Nephron (organoid): ENCODE data around the gene PKP4.

Experiments used
- H3K27ac Mint-ChIP-seq, 3 experiments: 2 replicates each; pipeline ENCODE4 v1.8.0; 2020; ENCODE audit warnings: mixed read lengths in 3 of 3, mild to moderate bottlenecking in 2 of 3, moderate library complexity in 1 of 3
- H3K27me3 Mint-ChIP-seq: 2 replicates; pipeline ENCODE4 v1.8.0; 2021; ENCODE audit warnings: low read depth, mild to moderate bottlenecking, moderate library complexity, mixed read lengths
- H3K36me3 Mint-ChIP-seq: 2 replicates; pipeline ENCODE4 v1.8.0; 2020; ENCODE audit warnings: low read depth, mixed read lengths
- H3K4me1 Mint-ChIP-seq: 2 replicates; pipeline ENCODE4 v1.8.0; 2020; ENCODE audit warnings: mixed read lengths
- H3K4me3 Mint-ChIP-seq, 3 experiments: 2 replicates each; pipeline ENCODE4 v1.8.0; 2020; ENCODE audit warnings: mild to moderate bottlenecking in 3 of 3, mixed read lengths in 3 of 3, moderate library complexity in 2 of 3
- H3K9me3 Mint-ChIP-seq: 2 replicates; pipeline ENCODE4 v1.8.0; 2020; ENCODE audit warnings: mixed read lengths
- CTCF ChIP-seq, 3 experiments: fragments of 200-600 bp; sonication (generic); IDR thresholded peaks; one replicate each; pipeline ENCODE4 v1.5.0; 2021; ENCODE audit warnings: antibody characterized with exemption in 3 of 3; ENCODE audit not compliant: unreplicated experiment in 3 of 3

The PKP4 gene

GRCh38 chr2:158529379-158530259, 72.9 kb downstream of the PKP4 start:
- H3K4me1 Mint-ChIP-seq = no peaks in the 10 kb centered on the region
- no peak for TF ChIP-seq CTCF (IDR thresholded peaks at IDR 0.05; ENCODE audit: unreplicated experiment in 3 of 3)
- no peaks in the 10 kb centered on the region for H3K27me3 Mint-ChIP-seq
- H3K36me3 Mint-ChIP-seq = peaks cover 11% of the 10 kb centered on the region
- H3K27ac Mint-ChIP-seq = no peak overlapping the region
- peaks cover 2% of the 10 kb centered on the region for H3K9me3 Mint-ChIP-seq
- no peak overlapping the region for H3K4me3 Mint-ChIP-seq

- Mint-ChIP-seq H3K27ac (no peak overlapping the region), H3K27me3 (no peaks in the 10 kb centered on the region), H3K36me3 (peaks cover 14% of the 10 kb centered on the region), H3K4me1 (no peaks in the 10 kb centered on the region), H3K4me3 (no peak overlapping the region), H3K9me3 (peaks cover 2% of the 10 kb centered on the region)
- no peak for TF ChIP-seq CTCF (IDR thresholded peaks at IDR 0.05; ENCODE audit: unreplicated experiment in 3 of 3)
Observed at GRCh38 chr2:158530829-158531228, 74.1 kb downstream of the PKP4 start.

- Mint-ChIP-seq H3K9me3 (peaks cover 2% of the 10 kb centered on the region), H3K4me1 (no peaks in the 10 kb centered on the region), H3K4me3 (no peak overlapping the region), H3K27ac (no peak overlapping the region), H3K27me3 (no peaks in the 10 kb centered on the region), H3K36me3 (peaks cover 21% of the 10 kb centered on the region)
- TF ChIP-seq CTCF (IDR thresholded peaks at IDR 0.05; ENCODE audit: unreplicated experiment in 3 of 3) = no peak
Observed at GRCh38 chr2:158533009-158533408, 76.3 kb downstream of the PKP4 start.

- Mint-ChIP-seq H3K4me1 (peaks cover 20% of the 10 kb centered on the region), H3K27ac (peak overlapping the region; percentile 81 to 95 (median 88)), H3K27me3 (no peaks in the 10 kb centered on the region), H3K9me3 (no peaks in the 10 kb centered on the region), H3K36me3 (peaks cover 26% of the 10 kb centered on the region), H3K4me3 (no peak overlapping the region)
- no peak for TF ChIP-seq CTCF (IDR thresholded peaks at IDR 0.05; ENCODE audit: unreplicated experiment in 3 of 3)
Observed at GRCh38 chr2:158539176-158540005, 82.6 kb downstream of the PKP4 start.

GRCh38 chr2:158542577-158542976, 85.8 kb downstream of the PKP4 start:
- Mint-ChIP-seq H3K36me3 (peaks cover 30% of the 10 kb centered on the region), H3K27me3 (no peaks in the 10 kb centered on the region), H3K27ac (no peak overlapping the region), H3K9me3 (no peaks in the 10 kb centered on the region), H3K4me3 (no peak overlapping the region), H3K4me1 (peaks cover 20% of the 10 kb centered on the region)
- no peak for TF ChIP-seq CTCF (IDR thresholded peaks at IDR 0.05; ENCODE audit: unreplicated experiment in 3 of 3)
